ENCODE data around the gene LUZP1. TPM values are rescaled to one million over a fixed set of nuclear protein-coding genes. Genes with fewer than 3 reads are reported as not detected.

LUZP1 gene
- polyA plus RNA-seq, 1 donor, result 14.0 TPM

DNA sequence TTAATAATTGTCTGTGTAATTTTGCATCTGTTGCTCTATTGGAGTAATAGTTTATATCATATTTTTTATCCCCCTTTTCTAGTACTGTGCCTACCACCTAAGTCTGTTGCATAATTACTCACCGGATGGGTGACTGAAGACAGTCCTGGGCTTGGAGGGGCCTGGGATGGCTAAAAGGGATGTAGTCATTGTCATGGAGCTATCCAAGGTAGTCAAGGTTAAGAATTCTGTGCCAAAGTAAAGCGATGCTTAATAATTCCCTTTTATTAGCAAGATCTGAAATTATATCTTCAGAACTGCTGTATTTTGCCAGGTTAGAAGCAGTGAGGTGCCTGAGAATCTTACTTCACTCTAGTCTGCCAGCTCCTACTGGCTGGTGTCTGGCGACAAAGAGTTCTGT is 87.8 kb downstream of the LUZP1 start:
- no peak for DNase-seq

- DNase-seq, result no peak
Observed at GRCh38 chr1:23079025-23079424, 89.6 kb downstream of the LUZP1 start.

- no peak for DNase-seq
Observed at GRCh38 chr1:23074012-23074411, 94.6 kb downstream of the LUZP1 start.

- DNase-seq, result no peak
Observed at GRCh38 chr1:23069675-23070074, 99.0 kb downstream of the LUZP1 start.

GRCh38 chr1:23069149-23069548 is 99.5 kb downstream of the LUZP1 start:
- no peak for DNase-seq

DNA sequence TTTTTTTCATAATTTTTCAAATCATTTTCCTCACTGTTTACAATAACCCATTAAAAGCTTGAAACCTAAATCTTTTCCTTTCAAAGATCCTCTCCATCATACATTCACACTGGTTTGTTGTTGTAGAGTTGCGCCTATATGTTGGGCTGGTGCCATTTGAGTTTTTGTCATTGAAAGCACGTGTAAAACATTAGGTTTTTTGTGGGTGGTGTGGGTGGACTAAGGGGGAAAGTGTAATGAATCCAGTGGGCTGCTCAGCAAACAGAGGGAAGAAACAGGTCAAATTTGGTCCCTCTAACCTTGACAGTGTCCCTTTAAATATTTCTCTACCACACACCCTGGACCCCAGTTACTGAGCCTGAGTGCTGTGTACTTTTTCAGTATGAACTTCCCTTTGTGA is 102.6 kb downstream of the LUZP1 start:
- DNase-seq, result no peak

DNA sequence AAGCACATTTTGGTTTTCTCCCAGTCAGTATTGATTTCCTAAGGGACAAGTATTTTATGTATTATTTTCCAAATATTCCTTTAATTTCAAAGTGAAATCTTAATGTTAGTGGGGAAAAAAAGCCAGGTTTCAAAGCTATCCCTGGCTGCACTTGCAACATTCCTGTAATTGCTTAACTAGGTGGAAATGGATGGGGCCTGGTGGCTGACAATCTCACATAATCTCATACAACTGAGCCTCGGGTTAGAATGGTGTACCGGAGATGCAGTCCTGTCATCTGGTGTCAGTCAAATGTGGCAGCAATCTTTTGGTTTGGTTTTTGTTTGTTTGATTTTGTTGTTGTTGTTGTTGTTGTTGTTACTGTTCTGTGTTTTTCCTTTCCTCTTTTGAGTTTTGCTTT is 103.3 kb downstream of the LUZP1 start:
- no peak for DNase-seq

- no peak for DNase-seq
Observed at GRCh38 chr1:23062271-23062670, 106.4 kb downstream of the LUZP1 start.

GRCh38 chr1:23057301-23057700 is 111.4 kb downstream of the LUZP1 start:
- no peak for DNase-seq

- no peak for DNase-seq
Observed at GRCh38 chr1:23051290-23051909, 117.3 kb downstream of the LUZP1 start.

DNA sequence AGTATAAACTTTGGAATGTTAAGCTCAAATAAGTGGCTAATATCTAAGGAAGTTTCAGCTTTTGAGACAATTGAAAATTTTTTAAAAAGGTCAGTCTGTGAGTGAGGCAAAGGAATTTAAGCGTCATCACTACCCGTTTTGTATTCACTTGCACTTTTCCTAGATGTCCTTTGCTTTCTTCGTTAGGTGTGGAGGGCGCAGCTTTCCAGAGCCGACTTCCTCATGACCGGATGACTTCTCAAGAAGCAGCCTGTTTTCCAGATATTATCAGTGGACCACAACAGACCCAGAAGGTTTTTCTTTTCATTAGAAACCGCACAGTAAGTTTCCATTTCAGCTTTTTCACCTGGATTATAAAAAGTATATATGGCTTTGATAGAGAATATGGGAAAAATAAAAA is 118.5 kb downstream of the LUZP1 start:
- DNase-seq, result no peak

- DNase-seq, result no peak
Observed at GRCh38 chr1:23044035-23044434, 124.6 kb downstream of the LUZP1 start.

DNA sequence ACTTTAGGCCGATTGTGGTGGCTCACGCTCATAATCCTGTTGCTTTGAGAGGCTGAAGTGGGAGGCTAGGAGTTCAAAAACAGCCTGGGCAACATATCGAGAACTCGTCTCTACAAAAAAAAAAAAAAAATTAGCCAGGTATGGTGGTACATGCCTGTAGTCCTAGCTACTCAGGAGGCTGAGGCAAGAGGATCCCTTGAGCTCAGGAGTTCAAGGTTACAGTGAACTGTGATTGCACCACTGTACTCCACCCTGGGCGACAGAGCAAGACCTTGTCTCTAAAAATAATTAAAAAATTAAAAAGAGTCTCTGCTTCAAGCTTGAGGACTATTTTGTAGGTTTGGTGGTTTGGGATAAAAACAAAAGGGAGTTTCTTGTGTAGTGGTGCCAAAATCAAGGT is 128.1 kb downstream of the LUZP1 start:
- DNase-seq, result no peak

- no peak for DNase-seq
Observed at GRCh38 chr1:23039308-23039826, 129.3 kb downstream of the LUZP1 start.

GRCh38 chr1:23037081-23037740 is 131.4 kb downstream of the LUZP1 start:
- no peak for DNase-seq

- DNase-seq, result no peak
Observed at GRCh38 chr1:23035823-23036452, 132.7 kb downstream of the LUZP1 start.

Other genes starting within 250 kb of the LUZP1 start
- not detected for gene LACTBL1, start 196.0 kb downstream of the LUZP1 start, polyA plus RNA-seq (ENCODE audit: insufficient read length)
- not detected for gene TEX46, start 153.0 kb downstream of the LUZP1 start, polyA plus RNA-seq (ENCODE audit: insufficient read length)
- 74.3 TPM for gene KDM1A, start 149.4 kb downstream of the LUZP1 start, polyA plus RNA-seq (ENCODE audit: insufficient read length)
- gene HTR1D, start 48.6 kb upstream of the LUZP1 start, polyA plus RNA-seq (ENCODE audit: insufficient read length), result 0.09 TPM
- gene HNRNPR, start 175.4 kb upstream of the LUZP1 start, polyA plus RNA-seq (ENCODE audit: insufficient read length), result 125 TPM
- 38.5 TPM for gene ZNF436, start 201.0 kb upstream of the LUZP1 start, polyA plus RNA-seq (ENCODE audit: insufficient read length)